GM12873 (cell line): ENCODE measurements around the gene PI3.

Experiments
- CTCF ChIP-seq: IDR thresholded peaks from 2 replicates; pipeline ENCODE4 v1.5.1; 2012; ENCODE audit warnings: low read depth, mild to moderate bottlenecking, moderate library complexity, low read length, control low read depth; ENCODE audit not compliant: insufficient read depth; ENCODE audit errors: missing control alignments

Gene PI3

DNA sequence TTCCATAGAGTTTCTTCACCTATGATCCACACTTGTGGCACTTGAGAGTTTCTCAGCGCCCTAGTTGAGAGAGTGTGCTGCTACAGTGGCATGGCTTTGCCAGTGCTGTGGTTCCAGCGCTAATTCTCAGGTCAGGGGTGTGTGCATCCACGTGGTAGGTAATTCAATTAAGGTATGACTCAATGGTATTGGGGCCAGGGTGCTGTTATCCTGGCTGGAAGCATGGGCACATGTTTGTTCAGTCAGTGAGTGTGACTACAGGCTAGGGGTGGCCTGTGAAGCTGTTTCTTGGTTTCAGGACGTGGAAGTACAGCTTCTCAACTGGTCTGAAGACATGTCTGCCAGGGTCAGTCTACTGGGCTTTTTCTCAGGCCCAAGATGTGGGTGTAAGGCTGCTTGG is 43.4 kb downstream of the PI3 start:
- no peak for TF ChIP-seq CTCF

DNA sequence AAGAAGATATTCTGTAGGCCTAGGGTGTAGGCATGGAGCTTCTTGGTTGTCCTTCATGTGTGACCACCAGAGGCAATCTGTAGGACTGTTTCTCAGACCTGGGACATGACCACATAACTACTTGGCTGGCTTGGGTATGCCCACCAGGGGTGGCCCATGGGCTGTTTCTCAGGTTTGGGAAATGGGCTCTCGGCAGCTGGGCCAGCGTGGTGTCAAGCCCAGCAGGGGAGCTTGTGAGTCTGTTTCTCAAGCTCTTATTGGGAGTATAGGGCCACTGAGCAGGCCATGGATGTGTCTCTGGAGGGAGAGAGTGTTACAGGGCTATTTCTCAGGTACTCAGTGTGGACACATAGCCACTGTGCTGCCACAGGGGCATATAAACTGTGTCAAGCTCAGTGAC is 43.9 kb downstream of the PI3 start:
- TF ChIP-seq CTCF, result no peak

DNA sequence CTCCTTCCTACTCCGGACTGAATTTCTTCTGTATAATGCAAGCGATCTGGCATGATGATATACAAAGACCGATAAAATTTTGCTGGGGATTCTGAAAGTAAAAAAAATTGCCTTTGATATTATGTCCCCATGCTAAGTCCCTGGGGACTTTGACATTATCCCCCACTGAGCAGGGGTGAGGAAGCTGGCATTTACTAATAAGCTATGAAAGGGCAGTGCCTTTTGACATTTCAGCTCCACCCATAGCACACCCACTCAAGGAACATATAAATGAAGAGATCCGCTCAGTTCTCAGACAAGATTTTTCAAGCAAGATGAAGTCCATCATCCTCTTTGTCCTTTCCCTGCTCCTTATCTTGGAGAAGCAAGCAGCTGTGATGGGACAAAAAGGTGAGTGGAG is 46.4 kb downstream of the PI3 start, which contains the start of gene SEMG2:
SEMG2 (plus strand) TSS at position 298 of the 400 bp plus-strand sequence; CDS start at position 315, 17 bp downstream.
- no peak for TF ChIP-seq CTCF

- TF ChIP-seq CTCF, result no peak
These were observed 48.4 kb downstream of the PI3 start for GRCh38 chr20:45223136-45223535.
